Activated T-helper 17 cell treated with anti-CD3 and anti-CD28 coated beads, Interleukin-2, amount 50 U/mL, for 72 hours (primary cell): ENCODE measurements around the gene NEU2. TPM values are rescaled to one million over a fixed set of nuclear protein-coding genes. Genes with fewer than 3 reads are reported as not detected.
"Not testable (repeated sequence)": the region's sequence is repeated elsewhere in the genome, so short reads cannot be mapped to it uniquely, and the experiment has no call there.

Experiments
- ATAC-seq: fragments of 150-1000 bp; cut with Tn5 transposase; replicated peaks from 2 replicates; pipeline ENCODE4 v1.10.0; 2021; ENCODE audit warnings: mild to moderate bottlenecking, moderate library complexity
- H3K27ac Mint-ChIP-seq: one replicate; pipeline ENCODE4 v1.8.0; 2022; ENCODE audit warnings: mixed read lengths
- H3K27me3 Mint-ChIP-seq: one replicate; pipeline ENCODE4 v1.8.0; 2022; ENCODE audit warnings: mixed read lengths
- H3K36me3 Mint-ChIP-seq: one replicate; pipeline ENCODE4 v1.8.0; 2022; ENCODE audit warnings: low read depth, mild to moderate bottlenecking, mixed read lengths
- H3K4me1 Mint-ChIP-seq: one replicate; pipeline ENCODE4 v1.8.0; 2022; ENCODE audit warnings: mixed read lengths
- H3K4me3 Mint-ChIP-seq: one replicate; pipeline ENCODE4 v1.8.0; 2022; ENCODE audit warnings: mild to moderate bottlenecking, mixed read lengths
- H3K9me3 Mint-ChIP-seq: one replicate; pipeline ENCODE4 v1.8.0; 2022; ENCODE audit warnings: mixed read lengths
- total RNA-seq, 2 donors: library from RNA; stranded (reverse); gene quantifications; one replicate each; pipeline ENCODE4 v1.2.3, GENCODE V29; 2022

The NEU2 gene
- total RNA-seq, 2 donors from 2014 or later = not detected

- H3K27me3 Mint-ChIP-seq = no peaks in the 10 kb centered on the region
- peaks cover 66% of the 10 kb centered on the region for H3K36me3 Mint-ChIP-seq
Observed at GRCh38 chr2:233063269-233063975, 30.9 kb downstream of the NEU2 start.

GRCh38 chr2:233063976-233064411 lies 31.5 kb downstream of the NEU2 start:
- no peaks in the 10 kb centered on the region for H3K27me3 Mint-ChIP-seq
- peaks cover 72% of the 10 kb centered on the region for H3K36me3 Mint-ChIP-seq
- H3K4me3 Mint-ChIP-seq = peak overlapping the region; percentile 97
- H3K27ac Mint-ChIP-seq = no peak overlapping the region
- H3K9me3 Mint-ChIP-seq = no peaks in the 10 kb centered on the region
- ATAC-seq = no peak
- peaks cover 25% of the 10 kb centered on the region for H3K4me1 Mint-ChIP-seq

More at GRCh38 chr2:233063269-233063975, 30.9 kb downstream of the NEU2 start:
- Mint-ChIP-seq H3K27ac (peak overlapping the region; percentile 95), H3K9me3 (no peaks in the 10 kb centered on the region), H3K4me3 (peak overlapping the region; percentile 97), H3K4me1 (peaks cover 20% of the 10 kb centered on the region)
- ATAC-seq = peak; percentile 4

- ATAC-seq = no peak
- Mint-ChIP-seq H3K4me1 (peaks cover 25% of the 10 kb centered on the region), H3K4me3 (peak overlapping the region; percentile 21), H3K27ac (no peak overlapping the region), H3K9me3 (no peaks in the 10 kb centered on the region), H3K36me3 (peaks cover 73% of the 10 kb centered on the region), H3K27me3 (no peaks in the 10 kb centered on the region)
Observed at GRCh38 chr2:233064530-233065199, 32.2 kb downstream of the NEU2 start.

- not testable (repeated sequence) for H3K27ac Mint-ChIP-seq, H3K9me3 Mint-ChIP-seq, H3K4me3 Mint-ChIP-seq, H3K27me3 Mint-ChIP-seq, ATAC-seq
- peaks cover 30% of the 10 kb centered on the region for H3K4me1 Mint-ChIP-seq
- peaks cover 73% of the 10 kb centered on the region for H3K36me3 Mint-ChIP-seq
Observed at GRCh38 chr2:233065200-233065589, 32.7 kb downstream of the NEU2 start.

GRCh38 chr2:233065954-233066470 lies 33.5 kb downstream of the NEU2 start:
- Mint-ChIP-seq H3K36me3 (peaks cover 65% of the 10 kb centered on the region), H3K9me3 (no peaks in the 10 kb centered on the region), H3K4me3 (no peak overlapping the region), H3K27me3 (no peaks in the 10 kb centered on the region), H3K27ac (no peak overlapping the region), H3K4me1 (peaks cover 32% of the 10 kb centered on the region)
- ATAC-seq = no peak

- no peaks in the 10 kb centered on the region for H3K27me3 Mint-ChIP-seq
- no peak for ATAC-seq
- H3K4me3 Mint-ChIP-seq = peak overlapping the region; percentile 21
- H3K36me3 Mint-ChIP-seq = peaks cover 42% of the 10 kb centered on the region
- peak overlapping the region; percentile 75 for H3K27ac Mint-ChIP-seq
- H3K9me3 Mint-ChIP-seq = no peaks in the 10 kb centered on the region
- peaks cover 27% of the 10 kb centered on the region for H3K4me1 Mint-ChIP-seq
Observed at GRCh38 chr2:233068762-233069418, 36.4 kb downstream of the NEU2 start.

- no peak overlapping the region for H3K27ac Mint-ChIP-seq
- H3K4me3 Mint-ChIP-seq = no peak overlapping the region
- peaks cover 14% of the 10 kb centered on the region for H3K4me1 Mint-ChIP-seq
- no peak for ATAC-seq
- peaks cover 11% of the 10 kb centered on the region for H3K36me3 Mint-ChIP-seq
- no peaks in the 10 kb centered on the region for H3K9me3 Mint-ChIP-seq
- H3K27me3 Mint-ChIP-seq = no peaks in the 10 kb centered on the region
Observed at GRCh38 chr2:233072838-233073237, 40.4 kb downstream of the NEU2 start.

- H3K27ac Mint-ChIP-seq = no peak overlapping the region
- H3K27me3 Mint-ChIP-seq = no peaks in the 10 kb centered on the region
- peaks cover 10% of the 10 kb centered on the region for H3K4me1 Mint-ChIP-seq
- H3K4me3 Mint-ChIP-seq = no peak overlapping the region
- ATAC-seq = no peak
- H3K36me3 Mint-ChIP-seq = peaks cover 3% of the 10 kb centered on the region
- H3K9me3 Mint-ChIP-seq = no peaks in the 10 kb centered on the region
Observed at GRCh38 chr2:233074106-233074505, 41.6 kb downstream of the NEU2 start.

GRCh38 chr2:233075141-233075965 lies 42.9 kb downstream of the NEU2 start:
- H3K4me1 Mint-ChIP-seq = peaks cover 15% of the 10 kb centered on the region
- no peak overlapping the region for H3K27ac Mint-ChIP-seq
- no peaks in the 10 kb centered on the region for H3K9me3 Mint-ChIP-seq
- H3K36me3 Mint-ChIP-seq = peaks cover 16% of the 10 kb centered on the region
- no peak overlapping the region for H3K4me3 Mint-ChIP-seq
- ATAC-seq = peak; percentile 27
- H3K27me3 Mint-ChIP-seq = no peaks in the 10 kb centered on the region

- peaks cover 18% of the 10 kb centered on the region for H3K4me1 Mint-ChIP-seq
- H3K9me3 Mint-ChIP-seq = no peaks in the 10 kb centered on the region
- H3K36me3 Mint-ChIP-seq = peaks cover 22% of the 10 kb centered on the region
- no peaks in the 10 kb centered on the region for H3K27me3 Mint-ChIP-seq
- no peak overlapping the region for H3K27ac Mint-ChIP-seq
- ATAC-seq = peak; percentile 61
- H3K4me3 Mint-ChIP-seq = no peak overlapping the region
Observed at GRCh38 chr2:233075966-233076339, 43.5 kb downstream of the NEU2 start.

GRCh38 chr2:233076749-233077148 lies 44.3 kb downstream of the NEU2 start:
- no peak for ATAC-seq
- Mint-ChIP-seq H3K9me3 (no peaks in the 10 kb centered on the region), H3K27me3 (no peaks in the 10 kb centered on the region), H3K4me3 (no peak overlapping the region), H3K36me3 (peaks cover 29% of the 10 kb centered on the region), H3K4me1 (peaks cover 24% of the 10 kb centered on the region), H3K27ac (no peak overlapping the region)

GRCh38 chr2:233079473-233079877 lies 47.0 kb downstream of the NEU2 start:
- peak overlapping the region; percentile 98 for H3K27ac Mint-ChIP-seq
- no peak for ATAC-seq
- no peaks in the 10 kb centered on the region for H3K27me3 Mint-ChIP-seq
- no peaks in the 10 kb centered on the region for H3K9me3 Mint-ChIP-seq
- peaks cover 52% of the 10 kb centered on the region for H3K36me3 Mint-ChIP-seq
- H3K4me1 Mint-ChIP-seq = peaks cover 50% of the 10 kb centered on the region
- H3K4me3 Mint-ChIP-seq = peak overlapping the region; percentile 72

GRCh38 chr2:233079953-233080835 lies 47.7 kb downstream of the NEU2 start:
- peaks cover 58% of the 10 kb centered on the region for H3K36me3 Mint-ChIP-seq
- peak overlapping the region; percentile 72 for H3K4me3 Mint-ChIP-seq
- no peaks in the 10 kb centered on the region for H3K9me3 Mint-ChIP-seq
- H3K4me1 Mint-ChIP-seq = peaks cover 53% of the 10 kb centered on the region
- no peaks in the 10 kb centered on the region for H3K27me3 Mint-ChIP-seq
- ATAC-seq = peak; percentile 36
- peak overlapping the region; percentile 98 for H3K27ac Mint-ChIP-seq
